T1000 (cell line): ENCODE measurements around the gene TNFAIP8L1.

Experiments used
- DNase-seq: peaks from one replicate; lab custom pipeline; 2025; ENCODE audit warnings: mixed read lengths; lab: John Stamatoyannopoulos, UW

The TNFAIP8L1 gene

DNA sequence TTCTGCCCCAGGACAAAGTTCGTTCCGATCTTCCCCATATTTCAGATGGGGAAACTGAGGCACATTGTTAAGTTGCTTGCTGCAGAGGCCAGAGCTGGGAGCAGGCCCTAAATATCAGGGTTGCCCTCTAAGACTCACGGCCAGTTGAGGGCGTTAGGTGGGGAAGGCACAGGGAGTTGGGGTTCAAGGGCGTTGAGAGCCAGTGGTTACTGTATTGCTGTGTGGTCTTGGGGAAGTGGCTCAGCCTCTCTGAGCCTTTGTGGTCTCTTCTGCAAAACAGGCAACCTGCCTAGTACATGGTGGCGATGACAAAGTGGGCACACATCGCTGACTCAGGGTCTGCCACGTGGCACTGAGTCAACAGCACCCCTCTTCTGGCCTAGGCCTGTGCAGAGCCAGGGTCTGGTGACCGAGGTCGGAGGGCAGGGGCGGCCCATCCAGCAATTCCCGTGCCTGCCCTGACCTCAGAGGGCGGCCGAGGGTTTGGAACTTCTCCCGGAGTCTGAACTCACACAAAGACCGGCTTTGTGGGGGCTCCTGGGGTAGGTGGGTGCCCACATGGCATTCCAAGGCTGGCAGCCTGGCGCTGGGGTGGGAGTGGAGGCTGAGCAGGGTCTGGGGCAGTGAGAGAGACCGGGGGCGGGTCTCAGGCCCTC lies 10.2 kb downstream of the TNFAIP8L1 start:
- DNase-seq, result no peak

DNA sequence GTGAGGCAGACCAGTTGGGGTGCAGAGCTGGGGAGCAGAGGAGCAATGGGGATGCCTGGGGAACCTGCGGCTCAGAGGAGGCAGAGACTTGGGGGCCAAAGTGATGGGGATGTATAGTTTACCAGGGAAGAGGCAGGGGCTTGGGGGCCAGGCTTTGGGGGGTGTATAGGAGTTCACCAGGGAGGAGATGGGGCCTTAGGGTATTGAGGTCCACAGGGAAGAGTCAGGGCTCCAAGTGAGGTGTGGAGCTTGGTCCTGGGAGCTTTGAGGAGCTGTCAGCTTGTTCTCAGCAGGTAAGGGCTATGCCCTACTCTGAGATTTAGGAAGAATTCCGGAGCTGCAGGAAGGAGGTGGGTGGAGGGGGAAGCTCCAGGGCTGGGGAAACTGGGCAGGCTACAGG lies 10.8 kb downstream of the TNFAIP8L1 start:
- DNase-seq, result no peak

DNA sequence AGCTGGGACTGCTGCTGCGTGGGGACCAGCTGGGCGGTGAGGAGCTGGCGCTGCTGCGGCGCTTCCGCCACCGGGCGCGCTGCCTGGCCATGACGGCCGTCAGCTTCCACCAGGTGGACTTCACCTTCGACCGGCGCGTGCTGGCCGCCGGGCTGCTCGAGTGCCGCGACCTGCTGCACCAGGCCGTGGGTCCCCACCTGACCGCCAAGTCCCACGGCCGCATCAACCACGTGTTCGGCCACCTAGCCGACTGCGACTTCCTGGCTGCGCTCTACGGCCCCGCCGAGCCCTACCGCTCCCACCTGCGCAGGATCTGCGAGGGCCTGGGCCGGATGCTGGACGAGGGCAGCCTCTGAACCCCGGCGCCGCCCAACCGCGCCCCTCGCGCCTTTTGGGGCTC lies 12.8 kb downstream of the TNFAIP8L1 start:
- no peak for DNase-seq

DNA sequence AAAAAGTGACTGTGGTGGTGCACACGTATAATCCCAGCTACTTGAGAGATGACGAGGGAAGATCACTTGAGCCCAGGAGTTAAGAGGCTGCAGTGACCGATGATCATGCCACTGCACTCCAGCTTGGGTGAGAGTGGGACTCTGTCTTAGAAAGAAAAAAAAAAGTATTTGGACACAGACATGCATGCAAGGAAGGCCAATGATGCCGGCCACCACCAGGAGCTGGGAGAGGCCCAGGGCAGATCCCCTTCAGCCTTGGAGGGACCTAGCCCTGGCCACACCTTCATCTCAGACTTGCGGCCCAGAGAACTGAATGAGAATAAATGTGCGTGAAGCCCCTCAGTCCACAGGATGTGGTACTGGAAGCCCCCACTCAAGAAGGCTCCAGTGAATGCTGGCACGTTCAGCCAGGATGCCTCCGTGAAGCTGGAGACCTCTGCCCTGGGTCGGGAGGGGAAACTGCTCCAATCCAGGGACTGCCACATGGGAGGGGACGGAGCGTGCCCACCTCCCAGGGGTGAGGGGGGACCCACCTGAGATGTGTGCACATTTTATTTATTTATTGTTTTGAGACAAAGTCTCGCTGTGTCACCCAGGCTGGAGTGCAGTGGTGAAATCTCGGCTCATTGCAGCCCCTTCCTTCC lies 14.6 kb downstream of the TNFAIP8L1 start:
- DNase-seq, result no peak

DNA sequence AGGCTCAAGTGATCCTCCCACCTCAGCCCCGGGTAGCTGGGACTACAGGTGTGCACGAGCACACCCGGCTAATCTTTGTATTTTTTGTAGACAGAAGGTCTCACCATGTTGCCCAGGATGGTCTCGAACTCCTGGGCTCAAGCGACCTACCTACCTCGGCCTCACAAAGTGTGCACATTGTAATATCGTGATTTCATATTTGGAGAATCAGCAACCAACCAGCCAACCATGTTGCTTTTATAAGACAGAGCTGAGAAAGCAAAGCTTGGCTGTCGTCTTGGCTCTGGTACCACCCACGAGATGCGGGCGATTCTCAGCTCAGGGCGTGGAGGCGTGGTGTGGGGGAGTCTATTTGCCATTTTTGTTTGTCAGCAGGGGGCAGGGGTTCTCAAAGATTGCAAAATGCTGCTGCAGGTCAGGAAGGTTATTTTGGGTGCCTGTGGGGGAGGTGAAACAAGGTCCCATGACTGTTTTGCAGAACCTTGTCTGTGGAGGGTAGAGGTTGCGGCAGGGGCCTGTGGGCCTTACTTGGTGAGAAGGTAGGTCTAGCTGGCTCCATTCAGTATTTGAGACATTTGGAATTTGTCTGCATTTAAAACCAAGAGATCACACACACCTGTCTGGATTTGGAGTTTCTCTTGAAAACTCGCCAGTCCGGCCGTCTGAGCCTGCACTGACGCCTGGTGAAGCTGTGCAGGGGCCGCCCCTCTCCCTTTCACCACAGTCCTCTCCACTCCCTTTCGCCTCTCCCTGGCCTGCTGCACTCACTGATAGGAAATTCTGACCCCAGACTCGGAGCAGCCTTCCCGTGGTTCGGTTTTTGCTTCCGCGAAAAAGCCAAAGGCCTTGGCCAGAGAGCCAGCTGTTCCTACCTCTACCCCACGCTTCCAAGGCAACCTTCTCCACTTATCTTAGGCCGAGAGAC lies 15.4 kb downstream of the TNFAIP8L1 start:
- DNase-seq, result no peak

DNA sequence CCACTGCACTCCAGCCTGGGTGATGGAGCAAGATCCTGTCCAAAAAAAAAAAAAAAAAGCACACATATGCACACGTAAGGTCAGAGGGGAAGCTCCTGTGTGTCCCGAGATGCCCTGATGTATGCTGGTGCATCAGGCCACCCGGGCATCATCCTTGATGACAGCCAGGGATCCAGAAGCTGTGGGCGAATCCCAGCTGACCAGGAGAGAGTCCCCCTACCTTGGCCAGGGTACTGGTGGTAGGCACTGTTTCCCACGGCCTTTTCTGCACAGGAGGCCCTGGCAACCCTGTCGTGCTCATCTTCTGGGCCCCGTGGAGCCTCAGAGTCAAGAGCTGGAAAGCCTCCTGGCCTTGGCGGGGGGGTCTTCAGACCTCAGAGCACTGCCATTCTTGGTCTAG lies 16.8 kb downstream of the TNFAIP8L1 start:
- DNase-seq, result no peak

DNA sequence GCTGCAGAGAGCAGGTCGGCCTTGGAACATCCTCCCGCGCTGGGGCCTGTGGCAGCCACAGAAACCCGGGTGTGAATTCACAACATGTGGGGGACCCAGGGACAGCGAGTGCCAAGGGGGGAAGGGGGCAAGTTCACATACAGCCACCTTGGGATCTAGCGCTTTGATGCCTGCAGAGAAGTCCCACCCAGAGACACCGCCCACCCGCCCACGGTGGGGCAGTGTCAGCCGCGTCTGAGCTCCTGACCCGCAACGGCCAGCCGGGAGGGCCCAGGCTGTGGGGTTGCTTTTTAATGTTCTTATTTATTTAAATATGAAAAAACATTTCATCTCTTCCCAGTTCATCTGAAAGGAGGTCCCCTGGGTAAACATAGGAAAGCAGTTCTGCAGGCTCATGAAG lies 17.9 kb downstream of the TNFAIP8L1 start:
- DNase-seq, result no peak

DNA sequence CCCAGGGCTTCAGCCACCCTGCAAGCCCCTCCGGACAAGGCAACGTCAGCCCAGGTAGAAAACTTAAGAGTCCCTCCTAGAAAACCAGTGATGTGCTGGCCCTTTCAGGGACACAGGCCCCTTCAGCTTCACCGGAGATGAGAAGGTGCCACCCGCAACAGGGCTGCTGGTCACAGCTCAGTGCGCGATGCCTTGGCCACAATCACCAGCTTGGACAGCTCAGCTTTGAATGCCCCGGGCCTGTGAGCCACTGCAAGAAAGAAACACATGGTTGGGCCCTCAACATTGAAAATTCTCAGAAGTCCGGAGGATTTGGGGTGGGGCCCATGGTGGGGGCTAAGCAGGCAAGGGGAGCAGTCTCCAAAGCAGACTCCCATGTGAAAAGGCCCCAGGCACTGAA lies 18.5 kb downstream of the TNFAIP8L1 start:
- DNase-seq, result no peak

DNA sequence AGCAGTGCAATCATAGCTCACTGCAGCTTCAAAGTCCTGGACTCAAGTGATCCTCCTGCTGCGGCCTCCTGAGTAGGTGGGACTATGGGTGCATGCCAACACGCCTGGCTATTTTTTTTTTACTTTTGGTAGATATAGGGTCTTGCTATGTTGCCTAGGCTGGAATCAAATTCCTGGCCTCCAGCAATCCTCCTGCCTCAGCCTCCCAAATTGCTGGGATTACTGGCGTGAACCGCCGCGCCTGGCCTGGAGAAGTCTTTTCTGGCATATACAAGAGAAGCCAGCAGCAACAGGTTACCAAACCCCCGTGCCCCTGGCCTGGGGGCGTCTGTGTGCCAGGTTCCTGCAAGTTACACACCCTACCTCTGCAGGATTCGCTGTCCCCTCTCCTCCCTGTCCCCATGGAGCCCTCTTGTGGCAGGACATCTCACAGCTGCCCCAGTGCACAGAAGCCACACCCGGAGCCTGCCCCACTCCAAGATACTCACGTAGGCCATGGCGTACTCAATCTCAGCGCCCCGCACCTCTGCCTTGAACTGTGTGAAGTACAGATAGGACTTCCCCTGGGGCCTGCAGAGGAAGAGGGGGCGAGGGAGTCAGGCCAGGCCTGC lies 21.0 kb downstream of the TNFAIP8L1 start:
- DNase-seq, result no peak

DNA sequence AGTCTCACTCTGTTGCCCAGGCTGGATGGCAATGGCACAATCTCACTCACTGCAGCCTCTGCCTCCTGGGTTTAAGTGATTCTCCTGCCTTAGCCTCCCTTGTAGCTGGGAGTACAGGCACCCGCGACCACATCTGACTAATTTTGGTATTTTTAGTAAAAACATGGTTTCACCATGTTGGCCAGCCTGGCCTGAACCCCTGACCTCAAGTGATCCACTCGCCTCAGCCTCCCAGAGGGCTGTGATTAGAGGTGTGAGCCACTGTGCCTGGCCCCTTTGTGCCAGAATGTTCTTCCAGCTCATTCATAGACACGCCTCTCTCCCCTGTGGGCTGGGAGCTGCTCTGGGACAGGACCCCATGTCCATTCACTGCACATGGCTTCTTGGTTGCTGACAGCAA lies 21.7 kb downstream of the TNFAIP8L1 start:
- DNase-seq, result no peak

DNA sequence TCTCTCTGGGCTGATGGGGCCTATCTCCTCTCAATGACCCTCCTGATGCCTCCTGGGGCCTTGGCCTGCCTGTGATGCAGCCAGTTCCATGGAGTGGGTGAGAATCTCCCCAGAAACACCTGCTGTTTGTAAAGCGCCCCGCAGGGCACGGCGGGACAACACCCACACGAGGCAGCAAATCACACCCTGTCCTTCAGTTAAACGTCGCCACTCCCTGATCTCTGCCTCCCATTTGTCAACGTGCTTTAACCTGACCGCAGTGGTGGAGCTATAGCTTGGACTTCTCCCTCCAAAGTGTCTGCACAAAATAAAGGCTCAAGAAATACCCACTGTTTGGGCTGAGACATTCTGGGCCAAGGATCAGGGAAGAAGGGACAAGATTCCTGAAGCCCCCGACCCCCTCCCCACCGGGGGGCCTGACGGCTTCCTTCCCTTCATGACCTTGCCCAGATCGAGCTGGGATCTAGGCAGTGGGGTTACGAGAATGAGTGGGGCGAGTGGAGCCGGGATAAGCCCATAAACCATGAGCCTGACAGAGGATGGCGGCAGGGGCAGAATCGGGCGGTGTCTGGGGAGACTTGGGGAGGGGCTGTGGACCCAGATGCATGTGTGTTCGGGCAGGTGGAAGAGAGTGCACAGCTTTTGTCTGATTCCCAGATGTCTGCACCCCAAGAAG lies 22.8 kb downstream of the TNFAIP8L1 start:
- no peak for DNase-seq

DNA sequence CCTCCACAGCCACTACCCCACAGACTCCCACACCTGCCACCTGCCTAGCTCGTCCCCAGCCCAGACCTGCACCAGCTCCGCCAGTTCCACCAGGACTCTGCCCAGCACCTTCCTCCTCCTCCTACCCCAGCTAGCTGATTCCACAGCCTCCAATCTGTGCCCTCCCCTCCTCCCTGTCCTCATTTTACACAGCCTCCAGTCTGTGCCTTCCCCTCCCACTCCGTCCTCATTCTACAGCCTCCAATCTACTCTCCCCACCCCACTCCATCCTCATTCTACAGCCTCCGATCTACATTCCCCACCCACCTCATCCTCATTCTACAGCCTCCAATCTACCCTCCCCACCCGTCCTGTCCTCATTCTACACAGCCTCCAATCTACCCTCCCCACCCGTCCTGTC lies 23.5 kb downstream of the TNFAIP8L1 start:
- no peak for DNase-seq

DNA sequence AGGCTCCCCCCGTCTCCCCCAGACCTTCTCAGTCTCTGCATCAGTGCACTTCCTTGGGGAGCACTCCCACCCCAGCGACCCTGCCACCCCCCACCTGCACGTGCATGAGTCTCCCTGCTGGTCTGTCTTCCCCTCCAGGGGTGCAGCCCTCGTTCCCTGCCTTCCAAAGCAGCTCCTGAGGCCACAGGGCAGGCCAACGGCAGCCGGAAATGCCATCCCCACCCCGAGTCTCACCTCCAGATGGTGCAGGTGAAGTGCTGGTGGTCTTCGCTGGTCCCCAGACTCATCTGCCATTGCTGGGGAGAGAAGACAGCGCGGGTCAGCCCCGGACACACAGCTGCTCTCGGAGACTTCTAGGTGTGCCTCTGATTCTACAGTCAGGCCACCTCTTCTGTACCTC lies 25.3 kb downstream of the TNFAIP8L1 start:
- DNase-seq, result no peak

DNA sequence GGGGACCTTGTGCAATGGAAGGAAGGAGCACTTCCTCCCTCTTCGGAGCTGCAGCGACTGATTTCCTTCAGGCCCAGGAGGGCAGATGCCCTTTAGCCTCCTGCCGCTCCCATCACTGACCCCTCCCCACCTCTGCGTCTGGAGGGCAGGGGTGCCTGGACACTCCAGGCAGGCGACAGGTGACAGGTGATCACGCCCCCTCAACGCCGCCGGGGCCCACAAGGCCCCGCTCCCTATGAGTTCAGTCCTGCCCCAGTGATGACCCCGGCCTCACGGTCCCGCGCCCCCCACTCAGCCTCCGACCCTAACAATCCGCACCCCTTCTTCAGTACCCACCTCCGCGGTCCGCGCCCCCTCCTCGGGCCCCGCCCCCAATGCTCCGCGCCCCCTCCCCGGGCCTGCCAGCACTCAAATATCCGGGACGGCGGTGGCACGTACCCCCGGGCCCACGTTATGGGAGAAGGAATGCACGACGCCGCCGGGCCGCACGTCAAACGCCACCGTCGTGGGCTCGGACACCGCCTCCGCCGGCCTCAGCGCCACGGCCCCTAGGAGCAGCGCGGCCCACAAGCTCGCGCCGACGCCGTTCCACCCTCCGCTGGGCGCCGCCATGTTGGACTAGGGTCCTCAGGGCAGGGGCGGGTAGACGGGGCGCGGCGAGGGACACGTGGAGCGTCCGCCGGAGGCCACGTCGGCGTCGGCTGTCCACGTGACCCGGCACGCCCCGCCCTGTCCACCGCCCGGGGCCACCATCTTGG lies 30.6 kb downstream of the TNFAIP8L1 start, which contains the start of gene MYDGF:
Gene MYDGF (minus strand): TSS at position 620 of the 758 bp plus-strand sequence. CDS start 8 bp downstream, at position 612.
- DNase-seq, result peak; percentile 82

DNA sequence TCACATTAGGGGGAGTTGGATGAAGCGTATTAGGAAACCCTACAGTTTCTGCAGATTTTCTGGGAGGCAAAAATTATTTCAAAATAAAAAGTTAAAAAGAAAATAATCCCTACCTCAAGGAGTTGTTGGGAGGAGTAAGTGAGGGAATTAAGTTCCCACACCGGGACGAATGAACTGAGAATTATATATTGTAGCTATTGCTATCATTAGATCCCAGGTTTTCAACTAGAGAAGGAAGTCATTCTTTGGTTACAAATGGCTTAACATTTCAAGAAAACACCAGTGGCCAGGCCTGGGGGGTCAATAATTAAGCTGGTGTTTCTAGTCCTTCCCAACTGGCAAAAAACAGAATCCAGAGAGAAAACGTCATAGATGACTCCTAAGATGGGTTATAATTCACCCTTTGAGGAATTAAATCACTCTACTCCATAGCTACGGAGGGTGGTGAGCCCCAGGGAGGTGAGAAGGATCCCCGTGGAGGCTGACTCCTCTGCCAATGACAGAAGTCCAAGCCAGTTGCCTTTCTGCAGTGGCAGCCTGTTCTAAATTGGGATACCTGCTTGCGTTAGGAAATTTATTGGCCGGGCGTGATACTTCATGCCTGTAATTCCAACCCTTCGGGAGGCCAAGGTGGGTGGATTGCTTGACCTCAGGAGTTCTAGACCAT lies 32.0 kb downstream of the TNFAIP8L1 start:
- no peak for DNase-seq

DNA sequence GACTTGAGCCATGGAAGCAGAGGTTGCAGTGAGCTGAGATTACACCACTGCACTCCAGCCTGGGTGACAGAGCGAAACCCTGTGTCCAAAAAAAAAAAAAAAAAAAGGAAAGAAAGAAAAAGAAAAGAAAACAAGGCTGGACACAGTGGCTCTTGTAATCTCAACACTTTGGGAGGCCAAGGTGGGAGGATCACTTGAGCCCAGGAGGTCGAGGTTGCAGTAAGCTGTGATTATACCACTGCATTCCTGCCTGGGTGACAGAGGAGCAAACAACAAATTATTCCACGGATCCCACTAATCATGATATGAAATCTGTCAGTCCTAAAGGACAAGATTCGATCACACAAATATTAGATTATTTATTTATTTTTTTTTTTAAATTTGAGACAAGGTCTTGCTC lies 33.9 kb downstream of the TNFAIP8L1 start:
- no peak for DNase-seq

DNA sequence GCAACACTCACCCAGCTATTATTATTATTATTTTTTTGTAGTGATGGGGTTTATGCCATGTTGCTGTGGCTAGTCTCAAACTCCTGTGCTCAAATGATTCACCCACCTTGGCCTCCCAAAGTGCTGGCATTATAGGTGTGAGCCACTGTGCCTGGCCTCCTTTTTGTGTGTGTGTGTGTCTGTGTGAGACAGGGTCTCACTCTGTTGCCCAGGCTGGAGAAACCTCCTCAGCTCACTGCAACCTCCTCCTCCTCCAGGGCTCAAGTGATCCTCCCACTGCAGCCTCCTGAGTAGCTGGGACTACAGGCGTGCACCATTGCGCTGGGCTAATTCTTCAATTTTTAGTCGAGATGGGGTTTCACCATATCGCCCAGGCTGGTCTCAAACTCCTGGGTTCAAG lies 34.4 kb downstream of the TNFAIP8L1 start:
- no peak for DNase-seq

DNA sequence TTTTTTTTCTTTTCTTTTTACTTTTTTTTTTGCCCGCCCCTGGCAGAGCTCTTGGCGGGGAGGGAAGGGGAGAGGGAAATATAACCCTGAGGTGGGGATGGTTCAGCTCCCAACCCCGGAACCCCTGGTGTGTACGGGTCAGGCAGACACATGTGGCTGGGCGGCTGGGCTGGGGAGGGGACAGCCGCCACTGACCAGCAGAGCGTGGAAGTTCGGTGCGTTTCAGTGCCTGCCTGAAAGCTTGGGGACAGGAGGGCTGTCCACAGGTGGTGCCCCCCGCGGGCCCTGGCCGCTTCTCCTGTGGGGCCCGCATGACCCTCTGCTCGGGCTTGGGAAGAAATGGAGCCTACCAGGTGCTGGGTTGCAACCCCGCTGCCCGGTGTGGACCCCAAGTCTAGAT lies 36.0 kb downstream of the TNFAIP8L1 start:
- DNase-seq, result no peak

DNA sequence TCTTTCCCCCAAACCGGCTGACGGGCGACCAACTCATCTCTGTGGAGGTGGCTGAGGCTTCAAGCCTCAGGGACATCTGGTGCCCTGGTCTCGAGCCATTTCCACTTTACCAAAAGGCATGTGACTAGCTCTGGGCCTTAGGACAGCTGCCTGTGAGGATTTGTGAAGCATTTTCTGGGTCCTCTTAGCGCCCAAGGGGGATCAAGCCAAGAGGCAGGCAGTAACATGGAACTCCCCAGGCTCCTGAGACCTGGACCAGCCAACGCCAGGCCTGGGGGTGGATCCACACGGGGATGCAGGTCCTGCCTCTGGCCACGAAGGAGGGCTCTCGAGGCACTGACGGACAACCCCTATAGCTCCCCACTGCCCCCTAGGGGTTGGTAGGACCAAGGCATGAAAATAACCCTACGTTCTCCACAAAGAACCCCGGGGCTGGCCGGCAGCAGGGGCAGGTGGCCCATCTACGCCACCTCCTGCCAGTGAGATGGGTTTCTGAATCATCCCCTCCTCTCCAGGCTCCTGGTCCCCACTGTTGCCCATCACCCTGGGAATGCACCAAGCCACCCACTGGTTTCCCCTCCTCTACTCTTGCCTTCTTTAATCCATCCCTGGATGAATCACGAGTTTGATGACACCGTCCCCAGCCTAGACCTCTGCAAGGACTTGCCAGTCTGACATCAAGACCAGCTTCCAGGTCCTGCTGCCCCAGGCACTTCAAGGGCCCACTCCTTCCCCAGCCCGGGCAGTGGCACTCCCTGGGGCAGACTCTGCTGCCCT lies 37.8 kb downstream of the TNFAIP8L1 start:
- no peak for DNase-seq
